Measurements from ENCODE around the gene IFIT1B.
"Not testable (repeated sequence)": the region's sequence is repeated elsewhere in the genome, so short reads cannot be mapped to it uniquely, and the experiment has no call there.

The IFIT1B gene

GRCh38 chr10:89348975-89349374 is 28.9 kb upstream of the IFIT1B start:
- DNase-seq: no peak

- DNase-seq: not testable (repeated sequence)
These were observed 27.1 kb upstream of the IFIT1B start for GRCh38 chr10:89350631-89351315.

GRCh38 chr10:89351412-89351779 is 26.5 kb upstream of the IFIT1B start:
- no peak for DNase-seq

DNA sequence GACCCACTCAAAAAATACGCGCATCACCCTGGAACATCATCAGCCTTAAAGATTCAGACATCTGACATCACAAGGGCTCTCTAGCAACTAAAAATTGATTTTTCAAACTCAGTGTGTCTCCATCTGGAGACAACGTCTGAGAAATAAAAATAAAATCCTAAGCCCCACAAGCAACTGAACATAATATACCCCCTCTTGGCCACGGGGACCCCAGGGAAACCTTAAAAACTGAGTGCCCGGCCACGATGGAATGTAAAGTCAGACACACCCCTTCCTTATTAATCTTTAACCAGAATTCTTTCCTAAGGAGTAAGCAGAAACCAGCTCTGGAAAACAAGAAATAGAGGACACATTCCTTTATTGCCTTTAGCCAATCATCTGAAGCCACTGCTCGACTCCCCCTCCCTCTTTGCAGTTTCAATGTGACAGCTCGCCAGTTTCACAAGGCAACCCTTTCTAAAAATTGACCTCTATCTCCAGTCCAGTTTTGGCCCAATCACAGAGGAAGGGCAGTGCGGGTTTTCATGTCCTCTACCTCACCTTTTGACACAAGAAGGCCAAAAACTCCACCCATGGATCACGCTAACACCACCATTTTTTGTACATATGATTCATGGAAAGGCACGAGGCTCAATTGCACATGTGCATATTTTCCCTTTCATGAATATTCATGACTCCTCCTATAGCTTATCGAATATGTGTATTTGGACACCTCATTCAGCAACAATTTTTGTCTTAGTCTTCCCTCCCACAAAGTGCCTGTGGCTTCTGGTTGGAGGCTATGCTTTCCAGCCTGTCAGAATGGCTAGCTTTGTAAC is 25.9 kb upstream of the IFIT1B start:
- peak; percentile 81 for DNase-seq

DNA sequence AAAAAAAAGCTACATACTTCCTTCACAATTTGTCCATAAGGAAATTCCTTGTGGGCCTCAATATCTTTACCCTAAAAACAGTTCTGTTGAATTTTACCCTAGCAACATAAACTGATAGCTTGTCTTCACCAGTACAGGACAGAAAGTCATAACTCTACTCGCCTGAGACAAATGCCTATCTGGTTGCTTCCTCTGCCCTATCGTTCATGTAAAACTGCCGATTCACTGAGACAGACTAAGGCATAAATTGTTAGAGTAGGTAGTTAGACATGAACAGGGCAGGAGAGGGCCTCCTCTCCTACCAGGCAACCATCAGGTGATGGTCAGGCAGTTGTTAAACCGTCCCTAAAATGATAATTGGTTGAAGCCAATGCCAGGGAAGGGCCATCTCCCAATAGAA is 25.1 kb upstream of the IFIT1B start:
- DNase-seq: no peak

DNA sequence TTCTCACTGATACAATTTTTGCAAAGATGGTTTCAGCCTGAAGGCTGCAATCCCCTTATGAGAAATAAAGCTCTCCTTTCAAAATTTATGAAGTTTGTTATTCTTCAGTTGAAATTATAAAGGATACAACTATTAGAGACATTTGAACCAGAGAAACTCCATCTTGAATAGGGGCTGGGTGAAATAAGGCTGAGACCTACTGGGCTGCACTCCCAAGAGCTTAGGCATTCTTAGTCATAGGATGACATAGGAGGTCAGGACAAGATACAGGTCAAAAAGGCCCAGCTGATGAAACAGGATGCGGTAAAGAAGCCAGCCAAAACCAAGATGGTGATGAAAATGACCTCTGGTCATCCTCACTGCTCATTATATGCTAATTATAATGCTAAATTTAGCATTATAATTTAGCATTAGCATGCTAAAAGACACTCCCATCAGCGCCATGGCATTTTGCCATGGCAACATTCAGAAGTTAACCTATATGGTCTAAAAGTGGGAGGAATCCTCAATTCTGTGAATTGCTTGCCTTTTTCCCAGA is 22.4 kb upstream of the IFIT1B start:
- DNase-seq: no peak

DNA sequence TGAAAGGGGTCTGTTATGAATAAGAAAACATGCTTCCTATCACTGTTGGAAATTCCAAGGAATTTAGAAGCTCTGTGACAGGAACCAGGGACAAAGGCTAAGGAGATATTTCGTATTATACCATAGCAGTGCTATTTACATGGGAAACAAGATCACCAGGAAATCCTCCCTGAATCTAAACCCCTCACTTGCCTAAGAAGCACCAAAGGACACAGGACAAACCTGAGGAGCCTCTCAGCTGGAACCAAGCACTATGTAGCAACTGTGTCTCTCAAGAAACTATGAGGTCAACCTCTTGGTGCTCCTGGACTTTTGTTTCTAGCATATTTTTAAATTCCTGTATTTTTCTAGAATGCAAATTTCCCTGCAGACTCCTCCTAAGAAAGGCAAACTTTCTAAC is 20.8 kb upstream of the IFIT1B start:
- DNase-seq: no peak

GRCh38 chr10:89357975-89358374 is 19.9 kb upstream of the IFIT1B start:
- no peak for DNase-seq

GRCh38 chr10:89360157-89360556 is 17.7 kb upstream of the IFIT1B start:
- DNase-seq: no peak

DNA sequence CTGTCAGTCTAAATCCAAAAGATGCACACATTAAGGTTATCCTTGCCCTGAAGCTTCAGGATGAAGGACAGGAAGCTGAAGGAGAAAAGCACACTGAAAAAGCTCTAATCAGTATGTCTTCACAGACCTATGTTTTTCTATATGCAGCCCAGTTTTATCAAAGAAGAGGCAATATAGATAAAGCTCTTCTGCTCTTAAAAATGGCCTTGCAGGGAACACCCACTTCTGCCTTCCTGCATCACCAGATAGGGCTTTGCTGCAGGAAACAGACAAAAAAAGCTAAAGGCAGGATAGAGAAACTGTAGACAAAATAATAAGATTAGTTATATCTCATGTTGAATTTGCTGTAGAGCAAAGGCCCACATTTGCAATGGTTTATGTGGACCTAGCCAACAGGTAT is 14.9 kb upstream of the IFIT1B start:
- DNase-seq: no peak

GRCh38 chr10:89363729-89364442 is 14.0 kb upstream of the IFIT1B start:
- no peak for DNase-seq

GRCh38 chr10:89364531-89364930 is 13.3 kb upstream of the IFIT1B start:
- no peak for DNase-seq

DNA sequence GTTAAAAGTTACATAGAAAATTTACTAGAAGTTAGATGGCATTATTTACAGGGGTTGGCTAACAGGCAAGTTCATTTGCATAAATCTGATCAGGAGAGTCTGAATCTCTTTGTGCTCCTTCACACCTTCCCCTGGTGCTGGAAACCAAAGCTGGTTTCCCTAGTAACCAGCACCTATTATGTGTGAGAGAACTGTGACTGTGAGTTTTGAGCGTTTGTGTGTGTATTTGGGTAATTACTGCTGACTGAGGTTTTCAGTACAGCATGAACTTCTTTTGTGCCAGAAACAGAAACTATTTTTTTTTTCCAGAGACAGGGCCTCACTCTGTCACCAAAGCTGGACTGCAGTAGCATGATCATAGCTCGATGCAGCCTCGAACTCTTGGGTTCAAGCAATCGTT is 10.3 kb upstream of the IFIT1B start:
- no peak for DNase-seq

GRCh38 chr10:89368129-89368528 is 9.7 kb upstream of the IFIT1B start:
- no peak for DNase-seq

- no peak for DNase-seq
These were observed 8.4 kb upstream of the IFIT1B start for GRCh38 chr10:89369156-89370105.

- DNase-seq: no peak
These were observed 6.8 kb upstream of the IFIT1B start for GRCh38 chr10:89371079-89371478.

DNA sequence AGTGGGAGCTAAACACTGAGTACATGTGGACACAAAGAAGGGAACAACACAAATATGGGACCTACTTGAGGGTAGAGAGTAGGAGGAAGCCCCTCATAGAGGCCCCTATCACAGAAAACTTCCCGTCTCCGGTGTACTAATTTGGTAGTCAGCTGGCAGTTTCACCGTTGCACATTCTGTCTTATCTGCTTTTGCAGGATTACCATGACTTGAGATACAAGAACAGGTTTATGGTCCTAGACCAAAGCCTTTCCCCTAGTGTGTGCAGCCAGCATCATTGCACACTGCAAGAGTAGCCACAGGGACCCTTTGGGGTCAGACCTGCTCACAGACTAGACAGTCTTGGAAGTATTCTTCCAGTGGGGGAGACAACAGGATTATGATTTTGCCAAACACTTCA is 5.9 kb upstream of the IFIT1B start:
- DNase-seq: no peak

- DNase-seq: peak; percentile 28
These were observed 3.7 kb upstream of the IFIT1B start for GRCh38 chr10:89373916-89374711.

DNA sequence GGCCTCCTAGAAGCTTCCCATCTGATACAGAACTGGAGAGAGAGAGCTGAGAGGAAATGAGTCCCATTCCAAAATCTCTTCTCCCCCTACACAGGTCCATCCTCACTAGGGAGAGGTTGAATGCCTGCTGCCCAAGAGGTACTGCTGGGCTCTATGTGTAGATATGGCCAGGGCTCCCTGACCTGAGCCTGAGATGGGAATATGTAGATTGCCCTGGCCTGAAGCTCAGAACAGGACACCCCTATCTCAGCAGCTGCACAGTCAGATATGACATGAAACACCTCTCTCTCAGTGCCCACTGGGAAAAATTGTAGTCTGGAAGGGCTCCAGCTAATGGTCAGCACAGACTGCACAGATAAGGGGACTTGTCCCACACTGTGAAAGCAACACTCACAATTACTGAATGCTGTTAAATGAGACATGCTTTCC is 3.1 kb upstream of the IFIT1B start:
- DNase-seq: no peak

- DNase-seq: no peak
These were observed 1.2 kb downstream of the IFIT1B start for GRCh38 chr10:89379103-89379502.

DNA sequence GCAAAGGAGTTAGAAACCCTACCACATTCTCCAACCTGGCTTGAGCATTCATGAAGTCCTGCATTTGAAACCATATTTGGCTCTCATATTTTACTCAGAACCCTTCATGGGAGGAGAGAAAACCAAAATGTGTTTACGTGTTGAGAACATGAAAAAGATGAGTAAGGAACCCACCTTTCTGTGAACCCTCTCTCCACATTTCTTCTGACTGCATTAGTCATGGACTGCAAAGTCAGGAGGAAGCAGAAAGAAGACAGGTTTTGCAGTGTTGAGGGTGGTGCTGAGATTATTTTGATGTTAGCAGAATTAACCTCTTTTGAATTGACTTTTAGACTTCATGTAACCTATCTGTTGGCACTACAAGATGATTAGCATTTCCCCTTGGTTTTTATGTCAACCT is 4.9 kb downstream of the IFIT1B start:
- DNase-seq: no peak
